Activated B cell treated with CpG ODN at 0.5 μM for 24 hours (primary cell): ENCODE measurements around the gene STAT4. TPM values are rescaled to one million over a fixed set of nuclear protein-coding genes. Genes with fewer than 3 reads are reported as not detected.

ENCODE experiments used
- ATAC-seq: fragments of 200-7000 bp; cut with Tn5 transposase; one replicate; pipeline ENCODE4 v1.10.0; 2021; ENCODE audit warnings: low read depth, mild to moderate bottlenecking, moderate library complexity
- CTCF ChIA-PET: fragments of 350-600 bp; sonication (Branson Sonifier 250); formaldehyde crosslinking; loops from one replicate; lab custom pipeline; 2021; ENCODE audit warnings: antibody characterized with exemption; lab: Charles Lee
- POLR2A ChIA-PET: fragments of 350-600 bp; sonication (Branson Sonifier 250); formaldehyde crosslinking; loops from one replicate; lab custom pipeline; 2021; ENCODE audit warnings: antibody characterized with exemption; lab: Charles Lee
- DNase-seq: peaks from one replicate; pipeline ENCODE4 v3.0.0; 2022
- H3K27ac Mint-ChIP-seq: one replicate; pipeline ENCODE4 v1.8.0; 2020; ENCODE audit warnings: mixed read lengths
- H3K27me3 Mint-ChIP-seq: one replicate; pipeline ENCODE4 v1.8.0; 2021; ENCODE audit warnings: mixed read lengths
- H3K36me3 Mint-ChIP-seq: one replicate; pipeline ENCODE4 v1.8.0; 2021; ENCODE audit warnings: low read depth, mixed read lengths
- H3K4me1 Mint-ChIP-seq: one replicate; pipeline ENCODE4 v1.8.0; 2021; ENCODE audit warnings: mixed read lengths
- H3K4me3 Mint-ChIP-seq: one replicate; pipeline ENCODE4 v1.8.0; 2020; ENCODE audit warnings: mild to moderate bottlenecking, mixed read lengths
- H3K9me3 Mint-ChIP-seq: one replicate; pipeline ENCODE4 v1.8.0; 2020; ENCODE audit warnings: mixed read lengths
- CTCF ChIP-seq: fragments of 200-600 bp; IDR thresholded peaks from one replicate; pipeline ENCODE4 v1.8.0; 2022; ENCODE audit warnings: antibody characterized with exemption, mild to moderate bottlenecking
- intact Hi-C: fragments of 100-400 bp; cut with micrococcal nuclease; formaldehyde crosslinking; loops from one replicate; pipeline ENCODE4 v1.15.1; 2024
- total RNA-seq: library from RNA; stranded (reverse); gene quantifications from 2 replicates; pipeline ENCODE4 v1.2.3, GENCODE V29; 2022

STAT4 gene
- total RNA-seq, 1 donor from 2014 or later, result 16.5 TPM

GRCh38 chr2:191158193-191158592, 7.4 kb upstream of the STAT4 start:
- Mint-ChIP-seq H3K4me3 (no peak overlapping the region), H3K36me3 (no peaks in the 10 kb centered on the region), H3K9me3 (no peaks in the 10 kb centered on the region), H3K27ac (no peak overlapping the region), H3K27me3 (peaks cover 14% of the 10 kb centered on the region), H3K4me1 (no peaks in the 10 kb centered on the region)
- no peak for DNase-seq
- POLR2A ChIA-PET, result no interaction called here
- intact Hi-C loops, result loop anchor here (10.0 kb wide), 1 partner anchor 273 kb away; the partner anchor contains the start of gene GLS
- no peak for ATAC-seq
- CTCF ChIA-PET, result interaction anchor here (0.6 to 4.9 kb wide), 6 partner anchors 9 to 379 kb away, joined by 3 to 183 read pairs (median 4); no protein-coding TSS in a partner anchor
- TF ChIP-seq CTCF, result no peak

DNA sequence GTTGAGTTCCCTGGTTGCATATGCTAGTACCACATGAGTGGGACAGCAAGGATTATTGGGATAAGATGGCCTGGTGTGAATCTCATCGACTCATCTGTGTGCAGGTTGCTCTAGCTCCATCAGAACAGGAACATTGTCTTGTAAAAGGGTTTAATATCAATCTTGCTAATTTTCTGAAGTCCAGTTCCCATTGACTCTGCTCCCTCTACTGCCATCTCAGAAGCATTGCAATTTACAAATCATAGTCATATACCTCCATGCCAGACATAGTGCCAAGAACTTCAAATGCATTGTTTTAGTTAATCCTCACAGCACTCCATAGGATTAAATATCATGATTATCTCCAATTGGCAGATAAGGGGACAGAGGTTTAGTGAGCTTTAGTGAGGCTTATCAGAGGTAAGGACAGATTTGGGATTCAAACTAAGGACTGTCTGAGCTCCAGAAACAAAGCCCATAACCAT, 4.8 kb upstream of the STAT4 start:
- H3K9me3 Mint-ChIP-seq, result no peaks in the 10 kb centered on the region
- H3K27me3 Mint-ChIP-seq, result peaks cover 12% of the 10 kb centered on the region
- TF ChIP-seq CTCF, result no peak
- intact Hi-C loops, result loop anchor here (1.0 to 10.0 kb wide), 5 partner anchors 103 to 374 kb away; partner anchors contain the start of gene GLS
- no peaks in the 10 kb centered on the region for H3K36me3 Mint-ChIP-seq
- ChIA-PET POLR2A (interaction anchor here (1.4 to 1.5 kb wide), 2 partner anchors 13 to 103 kb away, joined by 3 to 5 read pairs; no protein-coding TSS in a partner anchor), CTCF (interaction anchor here (0.6 to 4.9 kb wide), 17 partner anchors 9 to 372 kb away, joined by 3 to 183 read pairs (median 5); no protein-coding TSS in a partner anchor)
- no peak overlapping the region for H3K4me3 Mint-ChIP-seq
- ATAC-seq, result no peak
- no peak for DNase-seq
- no peak overlapping the region for H3K27ac Mint-ChIP-seq
- peaks cover 16% of the 10 kb centered on the region for H3K4me1 Mint-ChIP-seq

- Mint-ChIP-seq H3K27ac (no peak overlapping the region), H3K9me3 (no peaks in the 10 kb centered on the region), H3K4me1 (peaks cover 29% of the 10 kb centered on the region), H3K4me3 (no peak overlapping the region), H3K36me3 (no peaks in the 10 kb centered on the region), H3K27me3 (peaks cover 11% of the 10 kb centered on the region)
- DNase-seq (no peak), ATAC-seq (no peak)
- ChIA-PET CTCF (interaction anchor here (0.9 to 3.4 kb wide), 2 partner anchors 12 to 101 kb away, joined by 4 to 18 read pairs; no protein-coding TSS in a partner anchor), POLR2A (no interaction called here)
- no peak for TF ChIP-seq CTCF
- intact Hi-C loops, result loop anchor here (2.0 to 10.0 kb wide), 4 partner anchors 269 to 1491 kb away; partner anchors contain the start of genes ASNSD1 and GLS
Measured at GRCh38 chr2:191153716-191154115, 2.9 kb upstream of the STAT4 start.

DNA sequence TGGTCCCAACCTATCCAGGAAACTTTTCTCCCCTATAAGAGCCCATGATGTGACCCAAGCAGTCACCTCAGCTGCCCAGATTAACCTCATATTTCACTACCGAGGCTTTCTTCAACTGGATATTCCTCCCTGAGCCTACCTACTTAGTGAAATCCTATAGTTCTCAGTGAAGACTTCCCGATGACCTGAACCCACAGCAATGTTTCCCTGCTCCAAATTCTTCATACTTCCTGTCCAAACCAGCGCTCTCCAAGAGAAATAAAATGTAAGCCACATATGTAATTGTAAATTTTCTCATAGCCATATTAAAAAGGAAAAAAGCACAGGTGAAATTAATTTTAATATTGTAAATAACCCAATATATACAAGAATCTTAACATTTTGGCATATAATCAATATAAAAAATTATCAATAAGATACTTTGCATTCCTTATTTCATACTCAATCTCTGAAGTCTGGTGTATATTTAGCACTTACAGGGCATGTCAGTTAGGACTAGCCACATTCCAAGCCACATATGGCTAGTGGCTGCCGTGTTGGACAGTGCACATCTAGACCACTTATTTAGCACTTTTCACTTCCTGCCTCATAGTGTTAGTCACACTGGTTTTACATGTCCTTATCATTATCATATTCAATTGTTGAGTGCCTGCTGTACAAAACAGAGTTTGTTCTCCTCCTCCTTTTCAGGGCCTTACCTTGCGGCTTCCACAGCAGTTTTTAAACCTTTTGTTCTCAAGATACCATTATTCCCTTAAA, 1.9 kb upstream of the STAT4 start:
- Mint-ChIP-seq H3K4me3 (no peak overlapping the region), H3K9me3 (no peaks in the 10 kb centered on the region), H3K27ac (no peak overlapping the region), H3K4me1 (peaks cover 30% of the 10 kb centered on the region), H3K27me3 (peaks cover 7% of the 10 kb centered on the region), H3K36me3 (no peaks in the 10 kb centered on the region)
- TF ChIP-seq CTCF, result no peak
- DNase-seq (no peak), ATAC-seq (no peak)
- ChIA-PET CTCF (interaction anchor here (2.4 kb wide), 1 partner anchor 100 kb away, joined by 16 read pairs; no protein-coding TSS in a partner anchor), POLR2A (no interaction called here)
- intact Hi-C loops, result loop anchor here (5.0 to 10.0 kb wide), 3 partner anchors 268 to 1490 kb away; partner anchors contain the start of genes ASNSD1 and GLS
